ENCODE data around the gene TMA7.
"Not testable (repeated sequence)": the region's sequence is repeated elsewhere in the genome, so short reads cannot be mapped to it uniquely, and the experiment has no call there.

The TMA7 gene

GRCh38 chr3:48469046-48469915, 29.2 kb downstream of the TMA7 start:
- no peak for DNase-seq

GRCh38 chr3:48470286-48470685, 30.2 kb downstream of the TMA7 start:
- no peak for DNase-seq

GRCh38 chr3:48472673-48472922, 32.5 kb downstream of the TMA7 start:
- no peak for DNase-seq

DNA sequence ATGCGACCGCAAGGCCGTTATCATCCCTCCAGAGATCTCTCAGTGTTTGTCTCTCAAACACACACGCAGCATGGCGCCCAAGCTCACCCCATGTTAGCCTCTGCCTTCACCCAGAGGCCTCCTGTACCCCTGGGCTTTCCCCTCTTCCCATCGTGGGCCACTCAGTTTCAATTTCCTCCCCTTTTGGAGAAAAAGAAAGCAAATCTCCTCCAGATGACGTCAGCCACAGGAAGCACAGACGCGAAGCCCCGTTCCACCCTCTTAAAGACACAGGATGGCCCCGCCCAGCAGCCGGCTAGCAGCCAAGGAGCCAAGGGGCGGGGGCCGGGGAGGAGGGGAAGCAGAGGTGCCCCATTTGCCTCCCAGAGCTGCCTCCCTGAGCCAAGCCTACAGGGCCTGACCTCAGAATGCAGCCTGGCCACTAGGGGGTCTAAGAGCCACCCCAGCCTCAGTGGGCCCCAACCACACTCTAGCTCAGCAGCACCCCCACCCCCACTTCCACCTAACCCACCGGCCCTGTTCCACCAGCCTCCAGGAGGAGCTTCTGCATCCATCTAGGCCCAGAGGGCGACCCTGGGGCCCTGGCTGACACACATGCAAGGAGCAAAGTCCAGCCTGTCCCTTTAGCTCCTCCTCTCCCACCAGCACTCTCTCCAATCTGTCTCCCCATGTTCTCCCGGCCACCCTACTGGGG, 33.0 kb downstream of the TMA7 start:
- peak; percentile 93 to 94 for DNase-seq

DNA sequence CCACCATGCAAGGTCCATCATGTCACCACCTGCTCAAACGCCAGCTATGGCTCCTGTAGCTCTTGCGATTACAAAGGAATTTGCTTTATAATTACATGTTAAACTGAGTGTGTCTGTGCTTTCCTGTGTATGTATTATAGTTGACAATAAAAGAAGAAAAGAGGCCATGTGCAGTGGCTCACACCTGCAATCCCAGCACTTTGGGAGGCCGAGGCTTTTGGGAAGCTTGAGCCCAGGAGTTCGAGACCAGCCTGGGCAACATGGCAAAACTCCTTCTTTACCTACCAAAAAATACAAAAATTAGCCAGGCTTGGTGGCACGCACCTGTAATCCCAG, 33.5 kb downstream of the TMA7 start:
- no peak for DNase-seq

DNA sequence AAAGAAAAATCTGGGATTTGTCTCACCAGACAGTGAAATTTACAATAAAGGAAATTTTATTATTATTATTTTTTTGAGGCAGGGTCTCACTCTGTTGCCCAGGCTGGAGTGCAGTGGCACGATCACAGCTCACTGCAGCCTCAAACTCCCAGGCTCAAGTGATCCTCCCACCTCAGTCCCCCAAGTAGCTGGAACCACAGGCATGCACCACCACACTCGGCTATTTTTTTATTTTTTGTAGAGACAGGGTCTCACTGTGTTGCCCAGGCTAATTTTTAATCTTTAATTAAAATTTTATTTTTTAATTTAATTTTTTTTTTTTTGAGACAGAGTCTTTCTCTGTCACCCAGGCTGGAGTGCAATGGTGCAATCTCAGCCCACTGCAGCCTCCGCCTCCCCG, 34.0 kb downstream of the TMA7 start:
- DNase-seq = not testable (repeated sequence)

GRCh38 chr3:48474619-48475018, 34.6 kb downstream of the TMA7 start:
- DNase-seq = no peak

DNA sequence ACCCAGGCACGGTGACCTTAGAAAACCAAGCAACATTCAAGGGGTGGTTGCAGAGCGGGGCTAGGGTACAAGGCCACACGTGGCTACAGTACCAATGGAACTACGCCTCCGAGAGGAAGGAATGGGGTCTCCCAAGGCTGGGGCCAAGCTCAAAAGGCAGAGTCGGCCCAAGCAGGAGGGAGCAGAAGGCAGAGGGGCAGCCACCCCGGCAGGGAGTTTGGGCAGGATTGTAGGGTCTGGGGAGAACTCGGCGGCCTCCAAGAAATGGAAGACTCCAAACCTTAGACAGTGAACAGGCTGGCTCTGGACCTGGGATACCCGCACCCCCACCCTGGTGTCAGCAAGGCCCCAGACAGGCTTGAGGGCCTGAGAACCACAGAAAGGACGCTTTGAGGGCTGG, 35.1 kb downstream of the TMA7 start:
- no peak for DNase-seq

DNA sequence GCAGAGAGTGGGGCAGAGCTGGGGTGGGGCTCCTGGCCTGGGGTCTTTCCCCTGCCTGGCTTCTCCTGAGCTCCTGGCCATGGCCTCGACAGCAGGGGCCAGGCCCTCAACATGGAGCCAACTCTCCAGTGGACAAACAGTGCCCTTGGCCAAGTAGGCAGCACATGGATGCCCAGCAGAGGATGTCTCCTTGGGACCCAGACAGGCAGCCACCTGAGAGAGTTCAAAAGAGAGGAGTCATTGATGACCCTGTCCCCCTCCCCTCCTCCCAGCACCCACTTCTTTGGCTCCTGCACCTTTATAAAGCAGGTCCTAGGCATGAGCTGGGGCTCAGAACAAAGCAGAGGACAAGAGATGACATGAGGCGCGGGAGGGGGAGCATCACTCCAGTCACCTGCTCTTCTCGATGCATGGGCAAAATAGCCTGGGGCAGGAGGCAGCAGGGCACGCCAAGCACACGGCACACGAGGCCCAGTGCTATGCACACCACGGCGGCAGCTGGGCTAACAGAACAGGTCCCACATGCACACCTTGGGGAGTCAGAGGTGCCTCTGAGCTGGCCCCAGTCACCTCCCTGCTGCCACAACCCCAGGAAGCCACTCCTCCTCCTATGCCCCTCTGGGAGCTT, 36.5 kb downstream of the TMA7 start:
- no peak for DNase-seq

- no peak for DNase-seq
These were observed 38.0 kb downstream of the TMA7 start for GRCh38 chr3:48477959-48478520.

- DNase-seq = no peak
These were observed 38.8 kb downstream of the TMA7 start for GRCh38 chr3:48478626-48479555.

GRCh38 chr3:48480891-48481290, 40.8 kb downstream of the TMA7 start:
- not testable (repeated sequence) for DNase-seq

GRCh38 chr3:48482822-48483221, 42.8 kb downstream of the TMA7 start:
- DNase-seq = not testable (repeated sequence)

DNA sequence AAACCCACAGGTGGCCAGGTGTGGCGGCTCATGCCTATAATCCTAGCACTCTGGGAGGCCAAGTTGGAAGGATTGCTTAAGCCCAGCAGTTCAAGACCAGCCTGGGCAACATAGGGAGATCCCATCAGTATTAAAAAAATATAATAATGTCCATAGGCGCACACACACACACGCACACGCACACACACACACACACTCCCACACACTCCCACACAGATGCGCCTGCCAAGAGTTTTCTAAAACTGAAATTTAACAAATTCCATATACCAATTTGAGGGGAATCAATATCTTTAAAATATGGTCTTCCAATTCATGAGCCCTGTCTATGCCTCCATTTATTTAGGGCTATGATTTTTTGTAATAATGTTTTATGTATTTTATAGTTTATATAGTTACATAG, 46.9 kb downstream of the TMA7 start:
- DNase-seq = no peak

DNA sequence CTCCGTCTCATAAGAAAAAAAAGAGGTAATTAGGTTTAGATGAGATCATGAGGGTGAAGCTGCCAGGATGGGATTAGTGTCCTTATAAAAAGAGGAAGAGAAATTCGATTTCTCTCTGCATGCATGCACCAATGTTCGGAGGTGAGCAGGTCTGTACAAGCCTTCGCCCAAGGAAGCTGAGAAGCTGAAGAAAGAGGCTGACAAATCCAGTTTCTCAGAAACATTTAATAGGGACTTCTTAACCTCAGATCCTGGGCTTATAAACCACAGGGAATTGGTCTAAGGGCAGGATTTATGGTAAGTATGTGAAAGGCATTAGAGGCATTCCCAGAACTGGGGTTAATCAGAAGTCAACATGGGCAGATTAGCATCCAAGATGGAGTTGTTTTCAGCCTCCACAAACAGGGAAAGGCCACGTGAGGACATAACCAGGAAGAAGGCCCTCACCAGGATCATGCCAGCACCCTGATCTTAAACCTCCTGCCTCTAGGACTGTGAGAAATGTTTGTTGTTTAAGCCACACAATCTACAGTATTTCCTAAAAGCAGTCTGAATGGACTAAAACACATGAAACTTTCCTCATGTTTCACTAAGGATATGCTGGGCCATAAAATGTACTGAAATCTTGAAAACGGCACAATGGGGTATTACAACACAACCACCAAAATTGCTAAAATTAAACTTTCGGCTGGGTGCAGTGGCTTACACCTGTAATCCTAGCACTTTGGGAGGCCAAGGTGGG, 52.6 kb downstream of the TMA7 start:
- DNase-seq = peak in 1 of 2 donors; percentile 62

DNA sequence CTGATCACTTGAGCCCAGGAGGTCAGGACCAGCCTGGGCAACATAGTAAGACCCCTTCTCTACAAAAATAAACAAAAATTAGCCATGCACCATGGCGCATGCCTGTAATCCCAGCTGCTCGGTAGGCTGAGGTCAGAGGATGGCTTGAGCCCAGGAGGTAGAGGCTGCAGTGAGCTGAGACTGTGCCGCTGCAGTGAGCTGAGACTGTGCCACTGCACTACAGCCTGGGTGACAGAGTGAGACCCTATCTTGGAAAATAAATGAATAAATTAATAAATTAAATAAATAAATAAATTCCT, 53.1 kb downstream of the TMA7 start:
- no peak for DNase-seq
